WERI-Rb-1 (cell line): ENCODE data around the gene DENND1B.
"Not testable (repeated sequence)": the region's sequence is repeated elsewhere in the genome, so short reads cannot be mapped to it uniquely, and the experiment has no call there.

Source experiments
- DNase-seq: peaks from one replicate; pipeline ENCODE4 v3.0.0-alpha.2; 2020
- H3K27ac ChIP-seq: fragments of 250-450 bp; sonication (Bioruptor Pico); 2 replicates; pipeline ENCODE4 v1.5.1; 2020; ENCODE audit warnings: mild to moderate bottlenecking, moderate library complexity
- H3K27me3 ChIP-seq: fragments of 250-450 bp; sonication (Bioruptor Pico); 2 replicates; pipeline ENCODE4 v1.5.1; 2021; ENCODE audit warnings: mild to moderate bottlenecking, low read depth, moderate library complexity; ENCODE audit not compliant: insufficient read depth, severe bottlenecking
- H3K36me3 ChIP-seq: fragments of 250-450 bp; sonication (Bioruptor Pico); 2 replicates; pipeline ENCODE4 v1.5.1; 2020; ENCODE audit warnings: mild to moderate bottlenecking, moderate library complexity
- H3K4me3 ChIP-seq: 2 replicates; pipeline ENCODE4 v1.5.1; 2011; ENCODE audit warnings: low read depth, mild to moderate bottlenecking, control low read depth, low read length
- H3K9me3 ChIP-seq: fragments of 250-450 bp; sonication (Bioruptor Pico); 2 replicates; pipeline ENCODE4 v1.5.1; 2021; ENCODE audit warnings: mild to moderate bottlenecking, moderate library complexity; ENCODE audit not compliant: severe bottlenecking
- TF ChIP-seq, protein P1 (sequence below): IDR thresholded peaks from 2 replicates; pipeline ENCODE4 v1.5.1; 2011; ENCODE audit warnings: low read depth, mild to moderate bottlenecking, control low read depth, inconsistent platforms, low read length

Gene DENND1B

GRCh38 chr1:197515421-197515820, 259.9 kb downstream of the DENND1B start:
- TF ChIP-seq, protein P1, sequence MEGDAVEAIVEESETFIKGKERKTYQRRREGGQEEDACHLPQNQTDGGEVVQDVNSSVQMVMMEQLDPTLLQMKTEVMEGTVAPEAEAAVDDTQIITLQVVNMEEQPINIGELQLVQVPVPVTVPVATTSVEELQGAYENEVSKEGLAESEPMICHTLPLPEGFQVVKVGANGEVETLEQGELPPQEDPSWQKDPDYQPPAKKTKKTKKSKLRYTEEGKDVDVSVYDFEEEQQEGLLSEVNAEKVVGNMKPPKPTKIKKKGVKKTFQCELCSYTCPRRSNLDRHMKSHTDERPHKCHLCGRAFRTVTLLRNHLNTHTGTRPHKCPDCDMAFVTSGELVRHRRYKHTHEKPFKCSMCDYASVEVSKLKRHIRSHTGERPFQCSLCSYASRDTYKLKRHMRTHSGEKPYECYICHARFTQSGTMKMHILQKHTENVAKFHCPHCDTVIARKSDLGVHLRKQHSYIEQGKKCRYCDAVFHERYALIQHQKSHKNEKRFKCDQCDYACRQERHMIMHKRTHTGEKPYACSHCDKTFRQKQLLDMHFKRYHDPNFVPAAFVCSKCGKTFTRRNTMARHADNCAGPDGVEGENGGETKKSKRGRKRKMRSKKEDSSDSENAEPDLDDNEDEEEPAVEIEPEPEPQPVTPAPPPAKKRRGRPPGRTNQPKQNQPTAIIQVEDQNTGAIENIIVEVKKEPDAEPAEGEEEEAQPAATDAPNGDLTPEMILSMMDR, result no peak
- H3K27ac ChIP-seq, result no peak overlapping the region
- H3K36me3 ChIP-seq, result peaks cover 6% of the 10 kb centered on the region
- DNase-seq, result no peak
- H3K4me3 ChIP-seq, result no peak overlapping the region
- H3K27me3 ChIP-seq, result no peaks in the 10 kb centered on the region
- H3K9me3 ChIP-seq, result no peaks in the 10 kb centered on the region

- DNase-seq, result no peak
- Histone ChIP-seq H3K27me3 (no peaks in the 10 kb centered on the region), H3K9me3 (no peaks in the 10 kb centered on the region), H3K27ac (no peak overlapping the region), H3K36me3 (peaks cover 9% of the 10 kb centered on the region), H3K4me3 (no peak overlapping the region)
- TF ChIP-seq, protein P1, result no peak
Measured at GRCh38 chr1:197510691-197511378, 264.4 kb downstream of the DENND1B start.

GRCh38 chr1:197496722-197497121, 278.6 kb downstream of the DENND1B start:
- Histone ChIP-seq H3K4me3 (no peak overlapping the region), H3K27me3 (no peaks in the 10 kb centered on the region), H3K27ac (no peak overlapping the region), H3K9me3 (no peaks in the 10 kb centered on the region), H3K36me3 (no peaks in the 10 kb centered on the region)
- TF ChIP-seq, protein P1, result no peak
- no peak for DNase-seq

DNA sequence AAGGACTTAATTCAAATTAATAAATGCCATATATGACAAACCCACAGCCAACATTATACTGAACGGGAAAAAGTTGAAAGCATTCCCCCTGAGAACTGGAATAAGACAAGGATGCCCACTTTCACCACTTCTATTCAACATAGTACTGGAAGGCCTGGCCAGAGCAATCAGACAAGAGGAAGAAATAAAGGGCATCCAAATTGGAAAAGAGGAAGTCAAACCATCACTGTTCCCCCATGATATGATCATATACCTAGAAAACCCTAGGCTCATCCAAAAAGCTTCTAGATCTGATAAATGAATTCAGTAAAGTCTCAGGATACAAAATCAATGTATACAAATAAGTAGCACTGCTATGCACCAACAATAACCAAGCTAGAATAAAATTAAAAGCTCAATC, 283.8 kb downstream of the DENND1B start:
- not testable (repeated sequence) for DNase-seq, H3K4me3 ChIP-seq, H3K9me3 ChIP-seq, H3K27me3 ChIP-seq, H3K36me3 ChIP-seq, H3K27ac ChIP-seq

GRCh38 chr1:197486946-197487345, 288.3 kb downstream of the DENND1B start:
- TF ChIP-seq, protein P1, result no peak
- no peaks in the 10 kb centered on the region for H3K36me3 ChIP-seq
- DNase-seq, result no peak
- H3K27ac ChIP-seq, result no peak overlapping the region
- no peak overlapping the region for H3K4me3 ChIP-seq
- no peaks in the 10 kb centered on the region for H3K27me3 ChIP-seq
- H3K9me3 ChIP-seq, result no peaks in the 10 kb centered on the region

DNA sequence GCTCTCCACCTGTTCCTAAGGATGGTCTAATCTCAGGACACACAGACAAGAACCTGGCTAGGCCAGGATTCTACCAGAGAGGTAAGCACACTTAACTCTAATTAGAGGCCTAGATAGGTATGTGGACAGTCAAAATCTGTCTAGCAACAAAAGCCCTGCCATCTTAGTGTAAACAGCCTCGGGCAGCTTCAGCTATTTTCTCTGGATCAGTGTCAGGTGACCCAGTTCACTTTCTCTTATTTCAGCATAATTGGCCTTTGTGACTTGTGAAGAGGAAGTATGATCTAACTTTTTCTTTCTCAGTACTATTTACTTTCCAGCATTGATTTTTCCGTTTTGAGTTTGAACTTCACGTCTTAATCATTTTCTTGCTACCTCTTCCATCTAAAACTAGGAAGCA, 289.5 kb downstream of the DENND1B start:
- H3K27me3 ChIP-seq, result no peaks in the 10 kb centered on the region
- H3K9me3 ChIP-seq, result no peaks in the 10 kb centered on the region
- no peak overlapping the region for H3K27ac ChIP-seq
- TF ChIP-seq, protein P1, result no peak
- H3K4me3 ChIP-seq, result no peak overlapping the region
- DNase-seq, result no peak
- no peaks in the 10 kb centered on the region for H3K36me3 ChIP-seq
